Activated CD8-positive, alpha-beta memory T cell treated with anti-CD3 and anti-CD28 coated beads, Interleukin-2, amount 10 ng/mL, durations not matched to agents 7 days and 5 days (primary cell): ENCODE measurements around the gene SNX5. TPM values are rescaled to one million over a fixed set of nuclear protein-coding genes. Genes with fewer than 3 reads are reported as not detected.

Experiments
- total RNA-seq, 2 experiments: library from RNA; stranded (reverse); gene quantifications; one replicate each; pipeline ENCODE4 v1.2.3, GENCODE V29; 2021

The SNX5 gene
- total RNA-seq, 2 experiments from 2014 or later = 178 to 192 TPM

Other genes starting within 250 kb of the SNX5 start
- gene MGME1, start 224 bp upstream of the SNX5 start, total RNA-seq = 10 to 100 TPM; 46.6 to 50.7 TPM
- not detected for gene OVOL2, start 89.1 kb upstream of the SNX5 start, total RNA-seq
- gene KAT14, start 169.1 kb upstream of the SNX5 start, total RNA-seq = 10 to 100 TPM; 13.6 to 14.3 TPM
- gene PET117, start 169.1 kb upstream of the SNX5 start, total RNA-seq = 10 to 100 TPM; 11.4 to 15.8 TPM